GM19463 (cell line): ENCODE data around the gene SPDYE2B.
"Not testable (repeated sequence)": the region's sequence is repeated elsewhere in the genome, so short reads cannot be mapped to it uniquely, and the experiment has no call there.

Experiments
- ATAC-seq: cut with Tn5 transposase; IDR thresholded peaks from one replicate; pipeline ENCODE4 v1.9.1; 2021; ENCODE audit warnings: mild to moderate bottlenecking, moderate library complexity; ENCODE audit not compliant: unreplicated experiment

The SPDYE2B gene

DNA sequence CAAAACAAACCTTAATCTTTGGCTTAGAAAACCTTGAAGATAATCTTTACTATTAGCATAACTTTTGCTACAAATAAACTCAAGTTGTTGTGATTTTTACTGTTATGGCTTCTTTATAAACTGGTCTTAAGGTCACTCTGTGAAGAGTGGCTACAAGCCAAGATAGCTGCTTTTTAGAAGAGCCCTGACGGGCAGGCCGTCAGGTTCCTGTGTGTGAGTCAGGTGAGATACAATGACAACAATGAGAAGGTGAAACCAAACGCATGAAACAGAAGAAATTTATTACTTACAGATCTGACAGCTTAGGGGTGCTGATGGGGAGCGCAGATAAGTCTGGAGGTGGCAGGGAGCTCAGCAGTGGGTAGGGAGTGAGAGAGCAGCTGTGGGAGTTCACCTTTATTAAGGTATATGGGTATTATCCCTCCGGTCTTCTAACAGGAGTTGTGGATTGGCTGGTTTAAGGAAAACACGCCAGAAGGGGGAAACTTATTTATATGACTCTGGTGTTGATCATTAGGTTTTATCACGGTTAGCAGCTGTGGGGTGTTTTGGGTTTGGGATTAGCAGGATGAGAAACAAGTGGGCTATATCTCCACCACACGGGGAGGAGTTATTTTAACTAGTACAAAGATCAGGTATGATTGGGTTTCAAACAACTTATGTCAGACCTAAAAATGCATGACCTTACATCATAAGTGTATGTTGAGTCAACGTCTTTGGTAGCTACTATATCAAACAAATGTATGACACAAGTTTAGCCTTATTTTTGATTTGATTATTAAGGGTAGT lies 49.0 kb downstream of the SPDYE2B start:
- not testable (repeated sequence) for ATAC-seq
